ENCODE data around the gene CPLX1.

- TF ChIP-seq POLR2A (IDR thresholded peaks at IDR 0.05; ENCODE audit: low read depth, low read length), result no peak
- no peak for TF ChIP-seq POLR2AphosphoS5 (IDR thresholded peaks at IDR 0.05; ENCODE audit: low read depth, low read length)
These were observed 3.4 kb upstream of the CPLX1 start for GRCh38 chr4:829291-829690.

Data from GM12891 (cell line).